T-cell (primary cell): ENCODE results near the gene FMN1. TPM values are rescaled to one million over a fixed set of nuclear protein-coding genes. Genes with fewer than 3 reads are reported as not detected.

ENCODE experiments used
- ATAC-seq, 4 experiments: fragments of 200-7000 bp in 3 of 4; fragments of 150-1000 bp in 1 of 4; cut with Tn5 transposase; replicated peaks in 1 of 4; 1 replicate in 3 of 4; 2 replicates in 1 of 4; pipeline ENCODE4 v1.10.0; 2021; ENCODE audit warnings: moderate library complexity in 3 of 4, mild to moderate bottlenecking in 2 of 4, moderate number of reproducible peaks in 1 of 4
- CTCF ChIA-PET, 2 donors: fragments of 300-600 bp; sonication (Branson Sonifier 250); formaldehyde crosslinking; loops; one replicate each; lab custom pipeline; 2022; ENCODE audit warnings: antibody characterized with exemption in 2 of 2; lab: Charles Lee
- POLR2A ChIA-PET, 2 donors: fragments of 300-600 bp; sonication (Branson Sonifier 250); formaldehyde crosslinking; loops; one replicate each; lab custom pipeline; 2022; ENCODE audit warnings: antibody characterized with exemption in 2 of 2; lab: Charles Lee
- DNase-seq, 35 experiments: peaks; one replicate each; pipeline versions ENCODE4 v3.0.0 to v3.0.0-alpha.2; 2013 to 2023
- H3K27ac ChIP-seq: one replicate; pipeline ENCODE4 v1.5.1; 2013; ENCODE audit warnings: low read length
- H3K27me3 ChIP-seq, 2 experiments: replicated peaks in 1 of 2; 1 replicate in 1 of 2; 2 replicates in 1 of 2; pipeline versions ENCODE4 v1.6.1 to v1.7.0; 2013; ENCODE audit warnings: low read length in 1 of 2, mixed read lengths in 1 of 2; ENCODE audit not compliant: control insufficient read depth in 2 of 2, insufficient read depth in 2 of 2; ENCODE audit errors: extremely low read depth in 1 of 2
- H3K36me3 ChIP-seq, 2 donors: 1 replicate in 1 of 2; 2 replicates in 1 of 2; pipeline versions ENCODE4 v1.6.1 to v1.7.0; 2013; ENCODE audit warnings: low read length in 1 of 2; ENCODE audit not compliant: control insufficient read depth in 2 of 2, insufficient read depth in 1 of 2; ENCODE audit errors: extremely low read depth in 1 of 2
- H3K4me1 ChIP-seq, 2 experiments: 1 replicate in 1 of 2; 2 replicates in 1 of 2; pipeline versions ENCODE4 v1.6.1 to v1.7.0; 2013; ENCODE audit warnings: low read length in 2 of 2, mixed read lengths in 1 of 2; ENCODE audit not compliant: insufficient read depth in 2 of 2, control insufficient read depth in 1 of 2; ENCODE audit errors: extremely low read depth in 1 of 2
- H3K4me3 ChIP-seq, 2 donors: 1 replicate in 1 of 2; 2 replicates in 1 of 2; pipeline versions ENCODE4 v1.5.1 to v1.7.0; 2013; ENCODE audit warnings: mild to moderate bottlenecking in 2 of 2, low read length in 1 of 2, moderate library complexity in 1 of 2; ENCODE audit not compliant: control insufficient read depth in 1 of 2; ENCODE audit errors: extremely low read depth in 1 of 2
- H3K9me3 ChIP-seq: 2 replicates; pipeline ENCODE4 v1.7.0; 2013
- H3K27ac Mint-ChIP-seq, 2 donors: one replicate each; pipeline ENCODE4 v1.8.0; 2020 to 2021; ENCODE audit warnings: mild to moderate bottlenecking in 2 of 2, mixed read lengths in 2 of 2
- H3K27me3 Mint-ChIP-seq, 2 donors: one replicate each; pipeline ENCODE4 v1.8.0; 2021 to 2022; ENCODE audit warnings: mixed read lengths in 2 of 2
- H3K36me3 Mint-ChIP-seq: one replicate; pipeline ENCODE4 v1.8.0; 2021; ENCODE audit warnings: mixed read lengths
- H3K4me1 Mint-ChIP-seq, 3 donors: one replicate each; pipeline ENCODE4 v1.8.0; 2020 to 2022; ENCODE audit warnings: mixed read lengths in 3 of 3, mild to moderate bottlenecking in 1 of 3
- H3K4me3 Mint-ChIP-seq, 3 donors: one replicate each; pipeline ENCODE4 v1.8.0; 2020 to 2022; ENCODE audit warnings: mild to moderate bottlenecking in 3 of 3, mixed read lengths in 3 of 3, moderate library complexity in 3 of 3
- H3K9me3 Mint-ChIP-seq, 3 donors: one replicate each; pipeline ENCODE4 v1.8.0; 2020 to 2022; ENCODE audit warnings: mixed read lengths in 3 of 3
- WGBS: methylation state at CpG from one replicate; pipeline ENCODE4 v1.1.5; 2013; ENCODE audit warnings: missing lambda C conversion rate; ENCODE audit not compliant: insufficient coverage; 5-methylcytosine and 5-hydroxymethylcytosine counted together
- total RNA-seq, 35 experiments: library from RNA in 6 of 35; stranded (reverse) in 6 of 35; fragments of 120-200 nt in 1 of 35; gene quantifications; one replicate each; pipeline versions ENCODE4 v1.2.1 to v1.2.4 and lab custom pipeline; 2013 to 2026

Gene FMN1
- total RNA-seq, 5 donors from 2014 or later (not counting 1 experiment from before 2014, with no cell fraction given), result 0.20 to 22.4 (median 14.9) TPM

DNA sequence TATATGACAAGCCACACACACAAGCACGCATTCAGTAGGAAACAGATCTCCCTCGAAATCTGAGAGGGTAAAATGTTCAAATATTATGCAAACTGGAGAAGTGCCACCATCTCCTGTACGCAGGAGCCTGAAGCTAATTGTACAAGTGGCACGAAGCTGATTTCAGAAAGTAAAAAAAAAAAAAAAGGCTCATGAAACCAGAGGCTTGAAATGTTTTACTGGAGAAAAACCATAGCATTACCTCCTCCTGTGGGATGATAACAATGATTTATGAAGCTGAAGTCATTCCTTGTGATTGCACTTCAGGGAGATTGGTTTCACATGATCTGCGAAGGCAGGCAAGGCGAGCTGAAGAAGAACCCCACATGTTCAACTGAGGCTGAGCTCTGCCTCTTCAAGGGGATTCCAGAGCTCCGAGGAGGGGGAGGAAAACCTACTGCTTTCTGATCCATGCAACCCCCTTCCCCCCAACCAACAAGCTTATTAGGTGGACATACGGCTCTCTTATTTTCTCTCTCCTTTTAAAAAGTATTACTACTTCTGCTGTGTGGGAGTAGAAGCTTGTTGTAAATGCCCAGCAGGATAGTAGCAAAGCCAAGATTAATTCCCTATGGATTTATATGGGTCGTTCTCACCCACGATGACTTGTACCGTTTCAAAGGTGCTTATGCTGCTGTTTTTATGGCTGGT, 375.6 kb downstream of the FMN1 start:
- Histone ChIP-seq H3K36me3 (no peaks in the 10 kb centered on the region), H3K27ac (no peak overlapping the region), H3K27me3 (peaks cover 0 to under 1% of the 10 kb centered on the region in 2 experiments), H3K4me3 (no peak overlapping the region), H3K4me1 (no peaks in the 10 kb centered on the region), H3K9me3 (no peaks in the 10 kb centered on the region)
- WGBS, result 88% methylated on average over 5 of the region's 11 CpGs
- ATAC-seq, result no peak
- ChIA-PET POLR2A (no interaction called here), CTCF (no interaction called here)
- no peak overlapping the region for H3K27ac Mint-ChIP-seq
- H3K36me3 Mint-ChIP-seq, result no peaks in the 10 kb centered on the region
- no peak overlapping the region for H3K4me3 Mint-ChIP-seq
- peaks cover 0 to 4% of the 10 kb centered on the region in 2 donors for H3K27me3 Mint-ChIP-seq
- no peak for DNase-seq
- no peaks in the 10 kb centered on the region for H3K9me3 Mint-ChIP-seq
- H3K4me1 Mint-ChIP-seq, result no peaks in the 10 kb centered on the region

DNA sequence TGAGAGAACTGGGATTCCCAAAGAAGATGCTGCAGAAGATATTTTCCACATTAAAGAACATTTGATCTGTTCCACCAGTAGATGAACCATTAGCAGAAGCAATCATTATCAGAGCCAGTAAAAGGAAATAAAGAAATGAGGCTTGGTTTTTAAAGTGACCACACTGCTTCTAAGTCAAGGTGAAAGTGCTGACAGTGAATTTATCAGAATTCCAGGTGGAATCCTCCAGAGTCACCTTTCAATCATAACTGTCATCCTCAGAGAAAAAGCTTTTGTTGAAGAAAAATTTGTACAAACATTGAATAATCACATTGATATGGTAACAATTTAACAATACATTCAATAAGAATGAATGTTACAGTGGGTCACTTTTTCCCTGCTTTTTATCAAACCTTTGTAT, 376.9 kb downstream of the FMN1 start:
- Histone ChIP-seq H3K27ac (no peak overlapping the region), H3K4me1 (no peaks in the 10 kb centered on the region), H3K4me3 (no peak overlapping the region), H3K9me3 (no peaks in the 10 kb centered on the region), H3K36me3 (no peaks in the 10 kb centered on the region), H3K27me3 (no peaks in the 10 kb centered on the region)
- ATAC-seq (no peak), DNase-seq (no peak)
- Mint-ChIP-seq H3K36me3 (no peaks in the 10 kb centered on the region), H3K4me1 (no peaks in the 10 kb centered on the region), H3K27ac (no peak overlapping the region), H3K27me3 (peaks cover 0 to under 1% of the 10 kb centered on the region in 2 donors), H3K9me3 (no peaks in the 10 kb centered on the region), H3K4me3 (no peak overlapping the region)
- CTCF ChIA-PET, result no interaction called here
- POLR2A ChIA-PET, result no interaction called here

DNA sequence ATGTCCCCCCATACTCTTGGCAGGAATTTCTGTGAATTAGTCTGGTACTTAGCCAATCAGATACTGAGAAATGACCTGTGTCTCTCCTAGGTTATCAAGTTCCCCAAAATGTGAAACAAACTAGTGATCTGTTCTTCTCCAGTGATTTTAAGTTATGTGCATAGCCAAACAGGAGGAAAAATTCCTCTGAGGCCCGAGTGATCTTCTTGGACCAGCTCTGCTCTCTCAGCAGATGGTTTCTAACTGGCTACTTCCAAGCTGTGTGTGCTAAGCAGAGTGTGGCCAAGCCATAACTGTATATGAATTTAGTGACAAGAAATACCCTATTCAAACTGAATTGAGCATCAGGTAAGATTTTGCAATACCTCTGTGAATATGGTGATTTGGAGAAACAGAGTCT, 387.2 kb downstream of the FMN1 start:
- WGBS, result 20% methylated on average over 1 of the region's 1 CpG
- Histone ChIP-seq H3K9me3 (peaks cover 2% of the 10 kb centered on the region), H3K4me3 (no peak overlapping the region), H3K4me1 (no peaks in the 10 kb centered on the region), H3K36me3 (no peaks in the 10 kb centered on the region), H3K27ac (no peak overlapping the region), H3K27me3 (peaks cover 0 to 2% of the 10 kb centered on the region in 2 experiments)
- ChIA-PET POLR2A (no interaction called here), CTCF (no interaction called here)
- ATAC-seq (no peak), DNase-seq (no peak)
- Mint-ChIP-seq H3K27ac (no peak overlapping the region), H3K4me3 (no peak overlapping the region), H3K27me3 (peaks cover 0 to 7% of the 10 kb centered on the region in 2 donors), H3K9me3 (peaks cover 0 to 9% (median 4%) of the 10 kb centered on the region in 3 donors), H3K36me3 (no peaks in the 10 kb centered on the region), H3K4me1 (peaks cover 5 to 8% (median 6%) of the 10 kb centered on the region in 3 donors)

DNA sequence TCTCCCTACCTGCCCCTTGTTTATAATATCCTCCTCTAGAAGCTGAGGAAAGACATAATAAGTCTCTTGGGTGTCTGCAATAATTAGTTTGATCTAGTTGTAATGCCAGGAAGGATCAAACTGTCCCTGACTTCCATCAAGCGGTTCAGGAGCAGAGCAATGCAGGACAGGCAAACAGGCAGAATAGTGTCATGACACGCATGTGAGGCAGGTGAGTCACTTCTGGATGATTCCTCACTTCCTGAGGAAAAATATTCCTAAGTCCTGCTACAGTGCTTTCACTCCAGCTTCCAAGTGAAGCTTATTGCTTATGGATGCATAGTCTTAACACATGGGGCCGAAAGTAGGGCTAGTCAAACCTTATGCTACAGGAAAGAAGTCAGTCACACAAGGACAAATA, 390.9 kb downstream of the FMN1 start:
- no peak overlapping the region for H3K4me3 ChIP-seq
- Mint-ChIP-seq H3K27ac (no peak overlapping the region), H3K4me3 (no peak overlapping the region), H3K27me3 (no peaks in the 10 kb centered on the region), H3K36me3 (no peaks in the 10 kb centered on the region), H3K9me3 (peaks cover 0 to 9% (median 4%) of the 10 kb centered on the region in 3 donors), H3K4me1 (peaks cover 5 to 9% (median 6%) of the 10 kb centered on the region in 3 donors)
- H3K36me3 ChIP-seq, result no peaks in the 10 kb centered on the region
- no peaks in the 10 kb centered on the region for H3K4me1 ChIP-seq
- no peak overlapping the region for H3K27ac ChIP-seq
- ATAC-seq (no peak), DNase-seq (no peak)
- ChIA-PET POLR2A (no interaction called here), CTCF (no interaction called here)
- H3K9me3 ChIP-seq, result peaks cover 2% of the 10 kb centered on the region
- peaks cover 0 to 2% of the 10 kb centered on the region in 2 experiments for H3K27me3 ChIP-seq
- 79% methylated on average over 2 of the region's 3 CpGs for WGBS

DNA sequence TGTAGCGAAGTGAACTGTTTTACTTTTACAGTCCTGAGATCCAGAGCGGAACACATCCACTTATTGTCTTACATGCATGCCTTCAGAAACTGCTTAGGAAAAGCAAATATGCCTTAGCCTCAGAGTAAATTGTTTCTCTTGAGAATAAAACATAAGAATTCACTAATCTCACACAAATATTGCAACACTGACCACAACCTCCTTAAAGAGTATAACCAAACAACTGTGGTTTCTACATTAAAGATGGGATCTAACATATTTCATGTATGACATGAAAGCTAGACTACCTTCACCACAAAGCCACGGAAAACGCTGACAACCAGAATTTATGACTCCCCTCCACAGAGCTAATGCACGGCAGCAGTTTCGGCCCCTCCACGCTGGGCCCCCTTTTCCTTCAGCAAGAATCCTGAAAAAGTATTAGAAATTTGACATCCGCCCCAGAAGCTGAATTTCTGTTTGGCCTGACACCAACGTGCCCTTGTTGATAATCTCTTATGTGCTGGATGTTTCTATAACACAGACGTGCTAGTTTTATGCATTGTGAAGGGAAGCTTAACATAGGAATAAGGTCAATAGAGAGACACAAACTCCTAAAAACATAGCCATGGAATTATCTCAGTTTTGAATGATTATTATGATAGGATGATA, 392.1 kb downstream of the FMN1 start:
- Mint-ChIP-seq H3K36me3 (no peaks in the 10 kb centered on the region), H3K4me3 (no peak overlapping the region), H3K4me1 (peaks cover 5 to 9% (median 6%) of the 10 kb centered on the region in 3 donors), H3K27me3 (no peaks in the 10 kb centered on the region), H3K9me3 (peaks cover 0 to 9% (median 4%) of the 10 kb centered on the region in 3 donors), H3K27ac (no peak overlapping the region)
- no peak for DNase-seq
- peaks cover 0 to 2% of the 10 kb centered on the region in 2 experiments for H3K27me3 ChIP-seq
- no peaks in the 10 kb centered on the region for H3K36me3 ChIP-seq
- no CpG with 5 or more reads among the region's 10 CpGs for WGBS
- POLR2A ChIA-PET, result no interaction called here
- no peaks in the 10 kb centered on the region for H3K4me1 ChIP-seq
- H3K27ac ChIP-seq, result no peak overlapping the region
- peaks cover 2% of the 10 kb centered on the region for H3K9me3 ChIP-seq
- CTCF ChIA-PET, result no interaction called here
- no peak overlapping the region for H3K4me3 ChIP-seq
- ATAC-seq, result no peak

DNA sequence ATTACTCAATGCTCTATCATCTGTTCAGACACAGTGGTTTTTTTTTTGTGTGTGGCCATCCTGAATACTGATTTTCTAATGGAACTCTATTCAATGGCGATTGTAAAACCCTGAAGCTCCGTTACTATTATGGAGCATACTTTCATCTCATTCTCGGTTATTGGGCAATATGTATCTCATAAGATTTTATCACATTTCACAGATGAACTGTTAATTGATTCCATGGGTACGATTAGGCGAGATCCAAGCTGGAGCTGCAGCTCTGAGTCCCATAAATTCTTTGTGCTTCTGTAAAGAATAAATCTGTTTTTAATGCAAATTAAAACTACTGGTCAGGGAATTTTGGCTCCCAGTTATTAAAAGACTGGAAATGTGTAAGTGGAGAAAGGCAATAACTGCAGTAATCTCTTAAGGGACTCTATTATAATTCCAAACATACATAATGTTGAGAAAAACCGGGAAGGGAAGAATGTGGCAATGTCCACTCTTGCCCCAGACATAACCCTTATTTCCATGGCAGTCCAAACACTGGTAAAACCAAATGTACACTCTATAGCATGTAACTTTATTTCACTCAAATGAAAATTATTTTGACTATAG, 394.5 kb downstream of the FMN1 start:
- Histone ChIP-seq H3K27ac (no peak overlapping the region), H3K27me3 (peaks cover 0 to 2% of the 10 kb centered on the region in 2 experiments), H3K4me3 (no peak overlapping the region), H3K9me3 (peaks cover 2% of the 10 kb centered on the region), H3K36me3 (no peaks in the 10 kb centered on the region), H3K4me1 (no peaks in the 10 kb centered on the region)
- ChIA-PET CTCF (interaction anchor here (0.6 kb wide), 2 partner anchors 9 to 457 kb away, joined by 3 read pairs; no protein-coding TSS in a partner anchor), POLR2A (no interaction called here)
- Mint-ChIP-seq H3K9me3 (peaks cover 0 to 5% (median 4%) of the 10 kb centered on the region in 3 donors), H3K4me1 (peaks cover 5 to 9% (median 6%) of the 10 kb centered on the region in 3 donors), H3K27ac (no peak overlapping the region), H3K36me3 (no peaks in the 10 kb centered on the region), H3K27me3 (no peaks in the 10 kb centered on the region), H3K4me3 (no peak overlapping the region)
- no CpG with 5 or more reads among the region's 6 CpGs for WGBS
- DNase-seq (no peak), ATAC-seq (no peak)
